H1 (cell line): ENCODE data around the gene ATXN2. TPM values are rescaled to one million over a fixed set of nuclear protein-coding genes. Genes with fewer than 3 reads are reported as not detected.

ENCODE experiments used
- CTCF ChIA-PET: fragments of 300-600 bp; sonication (Branson Sonifier 250); formaldehyde crosslinking; loops from one replicate; lab custom pipeline; 2021; ENCODE audit not compliant: partially characterized antibody; lab: Charles Lee
- POLR2A ChIA-PET: fragments of 300-600 bp; sonication (Branson Sonifier 250); formaldehyde crosslinking; loops from one replicate; lab custom pipeline; 2021; ENCODE audit warnings: inconsistent platforms; ENCODE audit not compliant: partially characterized antibody; lab: Charles Lee
- DNase-seq, 2 experiments: peaks; one replicate each; pipeline versions ENCODE4 v3.0.0 to v3.0.0-alpha.2; 2010 to 2022; ENCODE audit warnings: low spot score in 2 of 2, low read depth in 1 of 2, mixed read lengths in 1 of 2
- FAIRE-seq: peaks from 2 replicates; lab custom pipeline; 2011; peaks lifted over from hg19 to GRCh38; lab: Jason Lieb, UNC
- H2AFZ ChIP-seq: 2 replicates; pipeline ENCODE4 v1.8.1; 2012; ENCODE audit warnings: low read length, inconsistent platforms
- H2AK5ac ChIP-seq: 2 replicates; pipeline ENCODE4 v1.6.1; 2013; ENCODE audit warnings: low read depth, low read length
- H2BK120ac ChIP-seq: replicated peaks from 2 replicates; pipeline ENCODE3; 2013; ENCODE audit warnings: low read depth, low read length, inconsistent platforms
- H2BK12ac ChIP-seq: 2 replicates; pipeline ENCODE4 v1.6.1; 2013; ENCODE audit warnings: low read depth, low read length
- H2BK15ac ChIP-seq: 2 replicates; pipeline ENCODE4 v1.6.1; 2013; ENCODE audit warnings: low read length
- H2BK20ac ChIP-seq: 2 replicates; pipeline ENCODE4 v1.6.1; 2013; ENCODE audit warnings: low read length
- H2BK5ac ChIP-seq: 2 replicates; pipeline ENCODE4 v1.6.1; 2013; ENCODE audit warnings: low read depth, low read length
- H3K14ac ChIP-seq: 2 replicates; pipeline ENCODE4 v1.6.1; 2013; ENCODE audit warnings: inconsistent platforms; ENCODE audit not compliant: insufficient read length
- H3K18ac ChIP-seq: 2 replicates; pipeline ENCODE4 v1.6.1; 2013; ENCODE audit warnings: low read length; ENCODE audit errors: extremely low read depth
- H3K23ac ChIP-seq: 2 replicates; pipeline ENCODE4 v1.6.1; 2013; ENCODE audit warnings: inconsistent platforms; ENCODE audit not compliant: insufficient read length
- H3K23me2 ChIP-seq: 2 replicates; pipeline ENCODE4 v1.6.1; 2013; ENCODE audit warnings: low read depth, low read length
- H3K27ac ChIP-seq: 2 replicates; pipeline ENCODE4 v1.6.1; 2011; ENCODE audit warnings: low read depth, low read length, inconsistent platforms
- H3K27me3 ChIP-seq, 4 experiments: replicated peaks in 1 of 4; 1 replicate in 1 of 4; 2 replicates in 3 of 4; pipeline versions ENCODE4 v1.6.1 to v1.8.1; 2011 to 2013; ENCODE audit warnings: low read length in 3 of 4, mild to moderate bottlenecking in 3 of 4, inconsistent platforms in 2 of 4, mixed read lengths in 2 of 4, moderate library complexity in 1 of 4; ENCODE audit not compliant: control insufficient read depth in 3 of 4, insufficient read depth in 3 of 4; ENCODE audit errors: extremely low read depth in 1 of 4
- H3K36me3 ChIP-seq, 4 experiments: 2 replicates each; pipeline versions ENCODE4 v1.6.1 to v1.8.1; 2011 to 2013; ENCODE audit warnings: mild to moderate bottlenecking in 4 of 4, low read length in 3 of 4, moderate library complexity in 2 of 4, control low read depth in 1 of 4, inconsistent platforms in 1 of 4; ENCODE audit not compliant: insufficient read depth in 4 of 4, control insufficient read depth in 2 of 4
- H3K4ac ChIP-seq: replicated peaks from 2 replicates; pipeline ENCODE3; 2013; ENCODE audit warnings: low read length, low read depth, mixed read lengths, inconsistent platforms; ENCODE audit not compliant: insufficient read length
- H3K4me1 ChIP-seq, 4 experiments: replicated peaks in 1 of 4; 1 replicate in 1 of 4; 2 replicates in 3 of 4; pipeline versions ENCODE4 v1.6.1 to v1.8.1; 2011 to 2013; ENCODE audit warnings: low read length in 3 of 4, inconsistent platforms in 2 of 4, mixed read lengths in 1 of 4; ENCODE audit not compliant: insufficient read depth in 4 of 4, control insufficient read depth in 3 of 4
- H3K4me2 ChIP-seq, 2 experiments: 2 replicates each; pipeline versions ENCODE4 v1.6.1 to v1.8.1; 2011 to 2013; ENCODE audit warnings: low read depth in 2 of 2, low read length in 2 of 2, control low read depth in 1 of 2, inconsistent platforms in 1 of 2, mild to moderate bottlenecking in 1 of 2; ENCODE audit not compliant: insufficient read depth in 1 of 2
- H3K4me3 ChIP-seq, 4 experiments: fragments of 200-600, 300-600 bp in 1 of 4; sonication (generic), shearing (Covaris generic), sonication (Bioruptor Twin) in 1 of 4; 2 replicates each; pipeline versions ENCODE4 v1.5.1 to v1.8.1; 2011 to 2016; ENCODE audit warnings: low read length in 4 of 4, low read depth in 3 of 4, control low read depth in 2 of 4, inconsistent platforms in 2 of 4, mild to moderate bottlenecking in 2 of 4, mixed read lengths in 1 of 4, moderate library complexity in 1 of 4; ENCODE audit not compliant: insufficient read depth in 2 of 4; ENCODE audit errors: extremely low read depth in 1 of 4
- H3K56ac ChIP-seq: replicated peaks from 2 replicates; pipeline ENCODE3; 2013; ENCODE audit warnings: low read depth, mild to moderate bottlenecking, mixed read lengths, low read length, inconsistent platforms; ENCODE audit not compliant: insufficient read length
- H3K79me1 ChIP-seq: 2 replicates; pipeline ENCODE4 v1.6.1; 2013; ENCODE audit warnings: low read depth, low read length, control low read depth
- H3K79me2 ChIP-seq, 2 experiments: 2 replicates each; pipeline versions ENCODE4 v1.6.1 to v1.8.1; 2012 to 2013; ENCODE audit warnings: low read length in 2 of 2, mild to moderate bottlenecking in 2 of 2, inconsistent platforms in 1 of 2; ENCODE audit not compliant: insufficient read depth in 2 of 2, control insufficient read depth in 1 of 2
- H3K9ac ChIP-seq, 4 experiments: replicated peaks in 1 of 4; 1 replicate in 1 of 4; 2 replicates in 3 of 4; pipeline versions ENCODE4 v1.6.1 to v1.8.1; 2011 to 2013; ENCODE audit warnings: low read depth in 3 of 4, low read length in 3 of 4, control low read depth in 2 of 4, mild to moderate bottlenecking in 2 of 4, moderate library complexity in 2 of 4, inconsistent platforms in 1 of 4; ENCODE audit errors: extremely low read depth in 1 of 4
- H3K9me3 ChIP-seq, 2 experiments: 2 replicates each; pipeline versions ENCODE4 v1.6.1 to v1.8.1; 2012 to 2013; ENCODE audit warnings: mild to moderate bottlenecking in 2 of 2, moderate library complexity in 2 of 2, control low read depth in 1 of 2, inconsistent platforms in 1 of 2, low read depth in 1 of 2, low read length in 1 of 2, mixed read lengths in 1 of 2; ENCODE audit not compliant: insufficient read depth in 2 of 2
- H4K20me1 ChIP-seq, 2 experiments: replicated peaks in 1 of 2; 2 replicates each; pipeline versions ENCODE3 to v1.8.1; 2011 to 2013; ENCODE audit warnings: inconsistent platforms in 2 of 2, low read length in 2 of 2, mild to moderate bottlenecking in 1 of 2; ENCODE audit not compliant: insufficient read depth in 2 of 2, control insufficient read depth in 1 of 2
- H4K5ac ChIP-seq: 2 replicates; pipeline ENCODE4 v1.6.1; 2013; ENCODE audit warnings: low read length, low read depth, mixed read lengths, inconsistent platforms; ENCODE audit not compliant: insufficient read length
- H4K8ac ChIP-seq: 2 replicates; pipeline ENCODE4 v1.8.0; 2013; ENCODE audit warnings: mild to moderate bottlenecking, moderate library complexity, low read length, inconsistent platforms; ENCODE audit not compliant: insufficient read depth; ENCODE audit errors: extremely low read depth
- H4K91ac ChIP-seq: replicated peaks from 2 replicates; pipeline ENCODE3; 2013; ENCODE audit warnings: low read length, mixed read lengths, inconsistent platforms; ENCODE audit not compliant: insufficient read length
- BACH1 ChIP-seq: IDR thresholded peaks from 2 replicates; pipeline ENCODE4 v1.6.1; 2012; ENCODE audit warnings: low read length, improper control_type of control experiment
- EGR1 ChIP-seq: IDR thresholded peaks from 2 replicates; pipeline ENCODE4 v1.6.1; 2011; ENCODE audit warnings: low read depth, low read length, borderline replicate concordance
- ZNF274 ChIP-seq: IDR thresholded peaks from 2 replicates; pipeline ENCODE4 v1.7.0; 2012; ENCODE audit warnings: low read length, borderline replicate concordance; ENCODE audit errors: extremely low read depth
- WGBS, 2 experiments: shearing (Covaris generic) in 1 of 2; methylation state at CpG; one replicate each; pipeline versions ENCODE4 v1.1.6 to v1.1.7; 2013 to 2015; ENCODE audit warnings: low lambda C conversion rate in 2 of 2, mixed read lengths in 2 of 2, inconsistent platforms in 1 of 2, low coverage in 1 of 2, missing lambda C conversion rate in 1 of 2; ENCODE audit not compliant: insufficient replicate concordance in 2 of 2, insufficient coverage in 1 of 2, insufficient read length in 1 of 2; ENCODE audit errors: extremely low coverage in 1 of 2, missing lambda C conversion rate in 1 of 2; 5-methylcytosine and 5-hydroxymethylcytosine counted together
- polyA plus RNA-seq, 7 experiments: library from polyadenylated mRNA; depleted of rRNA in 3 of 7; stranded (reverse) in 5 of 7; unstranded in 2 of 7; fragments of >200 nt in 5 of 7; fragments of 200-250 nt in 2 of 7; gene quantifications; 1 replicate in 5 of 7; 2 replicates in 1 of 7; 4 replicates in 1 of 7; pipeline versions ENCODE4 v1.2.1 to v1.2.3, GENCODE V29; 2011 to 2013; ENCODE audit warnings: missing spikeins in 2 of 7, mixed read lengths in 2 of 7
- total RNA-seq: library from RNA; stranded (reverse); fragmentation: NEBNext Ultra II Directional; extraction: Animal tissue kit (Norgen Biotek cat#: 25700); gene quantifications from 2 replicates; pipeline ENCODE4 v1.2.1, GENCODE V29; 2021
- TF ChIP-seq, protein P1 (sequence below), 3 experiments: IDR thresholded peaks; 1 replicate in 2 of 3; 2 replicates in 1 of 3; pipeline versions ENCODE4 v1.5.1 to v1.6.1; 2011; ENCODE audit warnings: low read length in 3 of 3, mild to moderate bottlenecking in 3 of 3, inconsistent platforms in 2 of 3, low read depth in 1 of 3, moderate library complexity in 1 of 3; ENCODE audit not compliant: insufficient read depth in 1 of 3; ENCODE audit errors: control extremely low read depth in 1 of 3
- TF ChIP-seq, protein P2 (sequence below): IDR thresholded peaks from 2 replicates; pipeline ENCODE4 v1.6.1; 2012; ENCODE audit warnings: inconsistent platforms

Gene ATXN2
- total and polyA plus RNA-seq, 2 of the 8 experiments (the other 6 are each of a cell fraction or from before 2014, with no cell fraction given) = 46.6 to 80.7 TPM

DNA sequence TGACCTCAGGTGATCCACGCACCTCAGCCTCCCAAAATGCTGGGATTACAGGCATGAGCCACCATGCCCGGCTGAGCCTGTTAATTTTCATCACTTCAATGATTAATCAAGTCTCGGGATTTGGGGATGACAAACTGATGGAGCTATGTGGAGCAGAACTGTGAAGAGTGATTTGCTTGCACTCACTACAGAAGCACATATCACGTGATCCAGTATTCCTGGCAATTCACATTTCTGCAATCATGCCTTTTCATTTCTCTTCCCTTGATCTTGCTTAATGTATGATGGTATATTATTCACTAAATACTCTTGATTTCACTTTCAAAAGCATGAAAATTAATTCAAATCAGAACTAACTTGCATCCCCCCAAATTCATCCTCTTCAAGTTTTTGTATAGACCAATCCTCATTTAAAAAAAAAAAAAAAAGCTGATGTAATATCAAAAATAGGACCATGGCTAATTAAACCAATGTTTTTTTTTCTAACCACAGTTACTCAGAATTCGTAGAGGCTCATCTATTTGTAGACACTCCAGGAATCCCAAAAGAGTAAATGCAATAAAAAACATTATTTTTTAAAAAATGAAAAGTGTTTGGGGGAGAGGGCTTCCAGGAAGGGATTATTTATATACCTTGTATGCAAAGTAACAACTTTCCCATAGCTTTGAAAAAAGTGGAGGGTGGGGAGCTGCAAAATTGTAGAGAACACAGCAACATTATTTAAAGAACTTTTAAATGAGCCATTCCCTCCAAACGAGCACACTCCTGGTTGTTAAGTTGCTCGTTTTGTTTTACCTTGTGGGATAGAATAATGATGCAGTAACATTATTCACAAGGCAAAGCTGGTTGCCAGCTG is 7.0 kb upstream of the ATXN2 start:
- Histone ChIP-seq H3K23ac (no peak overlapping the region), H4K5ac (no peak overlapping the region), H2AFZ (no peak overlapping the region), H3K27ac (no peak overlapping the region), H2AK5ac (no peak overlapping the region), H3K79me2 (no peaks in the 10 kb centered on the region), H4K8ac (no peak overlapping the region), H3K23me2 (no peaks in the 10 kb centered on the region), H3K56ac (no peak overlapping the region), H2BK12ac (no peak overlapping the region)
- DNase-seq = no peak
- TF ChIP-seq, protein P1, sequence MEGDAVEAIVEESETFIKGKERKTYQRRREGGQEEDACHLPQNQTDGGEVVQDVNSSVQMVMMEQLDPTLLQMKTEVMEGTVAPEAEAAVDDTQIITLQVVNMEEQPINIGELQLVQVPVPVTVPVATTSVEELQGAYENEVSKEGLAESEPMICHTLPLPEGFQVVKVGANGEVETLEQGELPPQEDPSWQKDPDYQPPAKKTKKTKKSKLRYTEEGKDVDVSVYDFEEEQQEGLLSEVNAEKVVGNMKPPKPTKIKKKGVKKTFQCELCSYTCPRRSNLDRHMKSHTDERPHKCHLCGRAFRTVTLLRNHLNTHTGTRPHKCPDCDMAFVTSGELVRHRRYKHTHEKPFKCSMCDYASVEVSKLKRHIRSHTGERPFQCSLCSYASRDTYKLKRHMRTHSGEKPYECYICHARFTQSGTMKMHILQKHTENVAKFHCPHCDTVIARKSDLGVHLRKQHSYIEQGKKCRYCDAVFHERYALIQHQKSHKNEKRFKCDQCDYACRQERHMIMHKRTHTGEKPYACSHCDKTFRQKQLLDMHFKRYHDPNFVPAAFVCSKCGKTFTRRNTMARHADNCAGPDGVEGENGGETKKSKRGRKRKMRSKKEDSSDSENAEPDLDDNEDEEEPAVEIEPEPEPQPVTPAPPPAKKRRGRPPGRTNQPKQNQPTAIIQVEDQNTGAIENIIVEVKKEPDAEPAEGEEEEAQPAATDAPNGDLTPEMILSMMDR (IDR thresholded peaks at IDR 0.05; ENCODE audit: control extremely low read depth in 1 of 3, insufficient read depth in 1 of 3, low read depth in 1 of 3, low read length in 3 of 3) = no peak
- TF ChIP-seq BACH1 (no peak), EGR1 (no peak), ZNF274 (no peak)
- TF ChIP-seq, protein P2, sequence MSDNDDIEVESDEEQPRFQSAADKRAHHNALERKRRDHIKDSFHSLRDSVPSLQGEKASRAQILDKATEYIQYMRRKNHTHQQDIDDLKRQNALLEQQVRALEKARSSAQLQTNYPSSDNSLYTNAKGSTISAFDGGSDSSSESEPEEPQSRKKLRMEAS = no peak
- TF ChIP-seq, all 59 proteins: peak for 0
- H2BK120ac ChIP-seq = no peak overlapping the region
- H3K79me1 ChIP-seq = no peaks in the 10 kb centered on the region
- no peak overlapping the region for H3K4ac ChIP-seq
- H3K18ac ChIP-seq = no peak overlapping the region
- H4K91ac ChIP-seq = no peak overlapping the region
- no peak overlapping the region for H2BK5ac ChIP-seq
- no peaks in the 10 kb centered on the region for H3K4me1 ChIP-seq
- no peaks in the 10 kb centered on the region for H3K27me3 ChIP-seq
- no peak overlapping the region for H3K4me2 ChIP-seq
- H2BK15ac ChIP-seq = no peak overlapping the region
- no peaks in the 10 kb centered on the region for H3K9me3 ChIP-seq
- no peaks in the 10 kb centered on the region for H4K20me1 ChIP-seq
- CTCF ChIA-PET = interaction anchor here (0.6 to 2.1 kb wide), 6 partner anchors 22 to 108 kb away, joined by 3 to 4 read pairs (median 4); no protein-coding TSS in a partner anchor
- H2BK20ac ChIP-seq = no peak overlapping the region
- H3K36me3 ChIP-seq = no peaks in the 10 kb centered on the region
- no peak overlapping the region for H3K14ac ChIP-seq
- POLR2A ChIA-PET = interaction anchor here (0.6 to 3.1 kb wide), 3 partner anchors 9 to 170 kb away, joined by 3 to 7 read pairs (median 3); no protein-coding TSS in a partner anchor
- no peak overlapping the region for H3K9ac ChIP-seq
- no peak for FAIRE-seq
- 88% methylated on average over 7 of the region's 7 CpGs; no CpG with 5 or more reads in 1 of the 2 experiments for WGBS, 2 experiments
- no peak overlapping the region for H3K4me3 ChIP-seq
